K562 (cell line): ENCODE results near the gene KRTAP5-1. TPM values are rescaled to one million over a fixed set of nuclear protein-coding genes. Genes with fewer than 3 reads are reported as not detected.

Source experiments
- ATAC-seq: fragments of 200-7000 bp; cut with Tn5 transposase; 3 replicates; pipeline ENCODE4 v1.9.1; 2020; ENCODE audit warnings: moderate library complexity
- BruUV-seq: library from RNA; stranded (reverse); fragments of 400-500 nt; replicated peaks from 2 replicates; lab custom pipeline; 2021; lab: Mats Ljungman, UMichigan
- CTCF ChIA-PET: fragments of 300-600 bp; formaldehyde crosslinking; extraction: SDS; loops from one replicate; lab custom pipeline; 2021; ENCODE audit warnings: low intra/inter-chr PET ratio; lab: Yijun Ruan, JAX
- POLR2A ChIA-PET: fragments of 300-600, 350-650 bp; sonication (Branson Sonifier 250); formaldehyde crosslinking; extraction: SDS; loops from one replicate; lab custom pipeline; 2021; ENCODE audit warnings: antibody characterized with exemption, inconsistent platforms; lab: Yijun Ruan, JAX
- DNase-seq, 4 experiments: peaks; one replicate each; pipeline versions ENCODE4 v3.0.0 to v3.0.0-alpha.2; 2011 to 2018; ENCODE audit warnings: low spot score in 3 of 4, mixed read lengths in 3 of 4; ENCODE audit errors: extremely low read depth in 1 of 4
- FAIRE-seq: peaks from 2 replicates; lab custom pipeline; 2011; peaks lifted over from hg19 to GRCh38; lab: Jason Lieb, UNC
- H2AFZ ChIP-seq: 2 replicates; pipeline ENCODE4 v1.6.0; 2011; ENCODE audit warnings: low read depth, low read length, control low read depth, inconsistent platforms
- H3K27ac ChIP-seq: fragments of 200-600 bp; 3 replicates; pipeline ENCODE4 v1.8.0; 2011; ENCODE audit warnings: low read depth, mild to moderate bottlenecking, control low read depth, inconsistent platforms, low read length, moderate library complexity, mixed read lengths; ENCODE audit errors: extremely low read depth
- H3K27me3 ChIP-seq, 2 experiments: fragments of 300-600 bp in 1 of 2; 2 replicates in 1 of 2; 3 replicates in 1 of 2; pipeline versions ENCODE4 v1.6.0 to v1.8.0; 2011; ENCODE audit warnings: inconsistent platforms in 2 of 2, low read length in 2 of 2, mild to moderate bottlenecking in 1 of 2, mixed read lengths in 1 of 2, moderate library complexity in 1 of 2; ENCODE audit not compliant: control insufficient read depth in 2 of 2, insufficient read depth in 2 of 2
- H3K36me3 ChIP-seq: fragments of 300-600 bp; 3 replicates; pipeline ENCODE4 v1.8.0; 2011; ENCODE audit warnings: mild to moderate bottlenecking, low read length, inconsistent platforms; ENCODE audit not compliant: control insufficient read depth, insufficient read depth
- H3K4me1 ChIP-seq, 2 experiments: fragments of 200-600 bp in 1 of 2; replicated peaks in 1 of 2; 2 replicates in 1 of 2; 3 replicates in 1 of 2; pipeline versions ENCODE4 v1.5.1 to v1.8.0; 2011; ENCODE audit warnings: inconsistent platforms in 2 of 2, low read length in 2 of 2, mild to moderate bottlenecking in 1 of 2, mixed read lengths in 1 of 2, moderate library complexity in 1 of 2; ENCODE audit not compliant: control insufficient read depth in 2 of 2, insufficient read depth in 2 of 2
- H3K4me2 ChIP-seq: 2 replicates; pipeline ENCODE4 v1.6.1; 2011; ENCODE audit warnings: low read length, control low read depth, inconsistent platforms, mixed read lengths; ENCODE audit not compliant: insufficient read depth
- H3K4me3 ChIP-seq: fragments of 200-600 bp; sonication (generic), shearing (Covaris generic); 2 replicates; pipeline ENCODE4 v1.5.1; 2016; ENCODE audit warnings: control low read depth, inconsistent platforms
- H3K79me2 ChIP-seq: fragments of 200-600 bp; 3 replicates; pipeline ENCODE4 v1.8.0; 2011; ENCODE audit warnings: low read length, inconsistent platforms; ENCODE audit not compliant: control insufficient read depth, insufficient read depth
- H3K9ac ChIP-seq, 2 experiments: 2 replicates each; pipeline versions ENCODE4 v1.6.0 to v1.6.1; 2011; ENCODE audit warnings: low read depth in 2 of 2, low read length in 2 of 2, control low read depth in 1 of 2, inconsistent platforms in 1 of 2, mild to moderate bottlenecking in 1 of 2, mixed read lengths in 1 of 2; ENCODE audit not compliant: insufficient read depth in 1 of 2
- H3K9me1 ChIP-seq: one replicate; pipeline ENCODE4 v1.6.0; 2011; ENCODE audit warnings: inconsistent platforms, mild to moderate bottlenecking, low read length, moderate library complexity; ENCODE audit not compliant: control insufficient read depth, insufficient read depth
- H3K9me3 ChIP-seq: replicated peaks from 2 replicates; pipeline ENCODE4 v1.5.1; 2011; ENCODE audit warnings: low read depth, low read length, inconsistent platforms; ENCODE audit not compliant: control insufficient read depth, insufficient read depth
- H4K20me1 ChIP-seq: replicated peaks from 2 replicates; pipeline ENCODE4 v1.6.1; 2011; ENCODE audit warnings: low read length, inconsistent platforms, mixed read lengths; ENCODE audit not compliant: control insufficient read depth, insufficient read depth
- CTBP1 ChIP-seq: fragments of 450-650 bp; IDR thresholded peaks from 2 replicates; pipeline ENCODE4 v1.6.1; 2016; ENCODE audit warnings: borderline replicate concordance
- PCBP1 ChIP-seq: fragments of 200-400 bp; formaldehyde crosslinking; IDR thresholded peaks from 2 replicates; pipeline ENCODE4 v1.6.1; 2018; ENCODE audit warnings: mild to moderate bottlenecking, low read depth, low read length; ENCODE audit not compliant: poor library complexity, severe bottlenecking
- YY1 ChIP-seq, 3 experiments: IDR thresholded peaks; 2 replicates each; pipeline ENCODE4 v1.6.1; 2011; ENCODE audit warnings: low read length in 2 of 3, mild to moderate bottlenecking in 2 of 3, moderate library complexity in 2 of 3, borderline replicate concordance in 1 of 3, control low read depth in 1 of 3, low read depth in 1 of 3; ENCODE audit not compliant: insufficient read depth in 3 of 3, insufficient replicate concordance in 2 of 3, control insufficient read depth in 1 of 3, insufficient read length in 1 of 3; ENCODE audit errors: extremely low read depth in 1 of 3
- ZFX ChIP-seq: sonication (generic); formaldehyde crosslinking; IDR thresholded peaks from 2 replicates; pipeline ENCODE4 v1.8.0; 2022; ENCODE audit warnings: mild to moderate bottlenecking, missing genetic modification reagents, moderate library complexity
- ZKSCAN8 ChIP-seq: fragments of 200-800 bp; sonication (Bioruptor generic); IDR thresholded peaks from 2 replicates; pipeline ENCODE4 v1.6.1; 2016; ENCODE audit warnings: missing genetic modification characterization, missing compliant biosample characterization
- WGBS: fragments of 100-300 bp; shearing (Covaris generic); methylation state at CpG from one replicate; pipeline ENCODE4 v1.1.6; 2016; ENCODE audit warnings: low coverage, mixed read lengths; ENCODE audit not compliant: insufficient coverage; ENCODE audit errors: missing lambda C conversion rate; 5-methylcytosine and 5-hydroxymethylcytosine counted together
- in situ Hi-C: fragments of 300-500 bp; cut with MboI; formaldehyde crosslinking; loops from 4 replicates; pipeline ENCODE4 v1.15.0; 2018; ENCODE audit warnings: inconsistent platforms, mixed read lengths
- intact Hi-C: fragments of 100-400 bp; cut with micrococcal nuclease; formaldehyde crosslinking; loops from 2 replicates; pipeline ENCODE4 v1.14.2; 2022
- polyA plus RNA-seq, 8 experiments: library from polyadenylated mRNA; depleted of rRNA in 4 of 8; stranded (reverse) in 5 of 8; unstranded in 3 of 8; fragments of >200 nt; fragmentation: Nextera tagmentation in 2 of 8; fragmentation: Illumina TruSeq in 1 of 8; extraction: Ambion mirVana in 2 of 8; extraction: Trizol in 1 of 8; gene quantifications; 2 replicates each; pipeline versions ENCODE4 v1.2.1 to v1.2.3, GENCODE V29; 2011 to 2014; ENCODE audit warnings: inconsistent platforms in 1 of 8, missing spikeins in 1 of 8
- total RNA-seq, 7 experiments: library from RNA; depleted of rRNA in 6 of 7; stranded (reverse); fragments of >200 nt in 6 of 7; fragmentation: Illumina TruSeq in 2 of 7; extraction: Trizol in 2 of 7; gene quantifications; 2 replicates each; pipeline versions ENCODE4 v1.2.1 to v1.2.3, GENCODE V29; 2011 to 2021; ENCODE audit warnings: low replicate concordance in 1 of 7
- TF ChIP-seq, protein P1 (sequence below): sonication (generic); formaldehyde crosslinking; IDR thresholded peaks from 2 replicates; pipeline ENCODE4 v1.8.0; 2022; ENCODE audit warnings: missing genetic modification reagents, mild to moderate bottlenecking, borderline replicate concordance

KRTAP5-1 gene
- total and polyA plus RNA-seq, 9 of the 15 experiments (the other 6 are each of a cell fraction or from before 2014, with no cell fraction given) = not detected

DNA sequence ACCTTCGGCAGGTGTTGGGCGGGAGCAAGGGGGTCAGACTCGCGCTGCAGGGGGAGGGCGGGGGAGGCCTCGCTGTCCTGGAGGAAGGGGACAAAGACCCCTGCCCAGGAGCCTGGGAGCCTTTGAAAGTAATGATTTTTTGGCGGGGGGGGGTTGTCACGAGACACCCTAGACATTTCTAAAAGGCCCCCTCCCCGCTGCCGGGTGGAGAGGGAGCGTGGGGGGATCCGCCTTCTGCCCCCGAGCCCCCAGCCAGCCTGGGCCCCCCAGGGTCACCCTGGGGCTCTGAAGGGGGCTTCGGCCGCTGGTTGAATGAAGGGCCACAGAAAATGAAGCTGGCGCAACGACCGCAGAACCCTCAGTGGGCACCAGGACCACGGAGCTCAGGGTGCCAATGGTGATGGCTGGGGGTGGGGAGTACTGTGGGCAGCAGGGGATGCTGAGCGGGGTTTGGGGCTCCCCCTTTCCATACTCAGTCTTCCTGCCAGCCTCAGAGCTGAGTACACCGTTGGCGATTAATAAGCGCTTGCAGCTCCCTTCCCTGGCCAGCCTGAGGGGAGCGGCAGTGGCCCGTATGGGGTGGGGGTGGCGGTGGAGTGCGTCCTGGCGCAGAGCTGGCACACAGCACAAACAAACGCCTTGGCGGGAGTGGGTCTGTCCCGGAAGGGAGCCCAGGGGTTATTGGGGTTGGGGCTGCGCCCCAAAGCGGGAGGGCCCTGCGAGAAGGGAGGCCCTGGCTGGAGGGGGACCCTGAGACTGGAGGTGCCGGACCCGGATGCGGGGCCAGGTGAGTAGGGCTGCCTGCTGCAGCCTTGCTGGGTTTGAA is 11.8 kb downstream of the KRTAP5-1 start:
- WGBS = 18% methylated on average over 23 of the region's 37 CpGs
- Histone ChIP-seq H3K4me3 (peak overlapping the region; percentile 51), H3K27ac (no peak overlapping the region; the same call in 2 of the 3 replicates), H3K79me2 (no peaks in the 10 kb centered on the region), H3K27me3 (peaks cover 0 to 20% of the 10 kb centered on the region in 2 experiments; a peak in 3 of 5 replicates), H3K9me3 (peaks cover 4% of the 10 kb centered on the region; the same call in 1 of the 2 replicates), H3K4me2 (0 out of 2 replicates have a peak overlapping the region, but pooled peaks have one; percentile 18), H3K36me3 (no peaks in the 10 kb centered on the region), H3K4me1 (peaks cover 0 to 38% of the 10 kb centered on the region in 2 experiments; a peak in 3 of 5 replicates), H3K9ac (peak overlapping the region; percentile 63 to 87; a peak in 3 of 4 replicates), H2AFZ (no peak overlapping the region), H4K20me1 (peaks cover 20% of the 10 kb centered on the region; the same call in 1 of the 2 replicates), H3K9me1 (no peaks in the 10 kb centered on the region)
- ATAC-seq = no peak
- TF ChIP-seq, protein P1, sequence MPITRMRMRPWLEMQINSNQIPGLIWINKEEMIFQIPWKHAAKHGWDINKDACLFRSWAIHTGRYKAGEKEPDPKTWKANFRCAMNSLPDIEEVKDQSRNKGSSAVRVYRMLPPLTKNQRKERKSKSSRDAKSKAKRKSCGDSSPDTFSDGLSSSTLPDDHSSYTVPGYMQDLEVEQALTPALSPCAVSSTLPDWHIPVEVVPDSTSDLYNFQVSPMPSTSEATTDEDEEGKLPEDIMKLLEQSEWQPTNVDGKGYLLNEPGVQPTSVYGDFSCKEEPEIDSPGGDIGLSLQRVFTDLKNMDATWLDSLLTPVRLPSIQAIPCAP (CRISPR knock-in tag) = no peak
- 0 out of 2 replicates have a peak, but pooled peaks have one; percentile 5 for TF ChIP-seq ZFX
- TF ChIP-seq YY1 (IDR thresholded peaks at IDR 0.05; ENCODE audit: borderline replicate concordance in 1 of 3, control insufficient read depth in 1 of 3, extremely low read depth in 1 of 3, insufficient read depth in 3 of 3, insufficient read length in 1 of 3, insufficient replicate concordance in 2 of 3, low read depth in 1 of 3, low read length in 2 of 3) = no peak
- peak; percentile 95 for TF ChIP-seq ZKSCAN8 (CRISPR knock-in tag)
- 0 out of 2 replicates have a peak, but pooled peaks have one; percentile 15 for TF ChIP-seq CTBP1
- TF ChIP-seq PCBP1 = peak; percentile 15
- FAIRE-seq = no peak
- intact Hi-C loops = loop anchor here (5.0 to 10.0 kb wide), 3 partner anchors 118 to 458 kb away; no protein-coding TSS in a partner anchor
- DNase-seq = peak in 1 of 4 experiments; percentile 21
- in situ Hi-C loops = no loop called here
- CTCF ChIA-PET = interaction anchor here (1.0 to 2.3 kb wide), 2 partner anchors 19 to 27 kb away, joined by 3 to 19 read pairs; no protein-coding TSS in a partner anchor
- POLR2A ChIA-PET = interaction anchor here (0.9 kb wide), 1 partner anchor 9 kb away, joined by 4 read pairs; no protein-coding TSS in a partner anchor
- TSS peak; percentile 58 for BruUV-seq
